A673 (cell line): ENCODE data around the gene A4GALT. TPM values are rescaled to one million over a fixed set of nuclear protein-coding genes. Genes with fewer than 3 reads are reported as not detected.
"Not testable (repeated sequence)": the region's sequence is repeated elsewhere in the genome, so short reads cannot be mapped to it uniquely, and the experiment has no call there.

ENCODE experiments used
- BruUV-seq: library from RNA; stranded (reverse); fragments of 400-500 nt; replicated peaks from 2 replicates; lab custom pipeline; 2021; lab: Mats Ljungman, UMichigan
- CTCF ChIA-PET: fragments of 300-600 bp; sonication (Branson Sonifier 250); formaldehyde crosslinking; loops from one replicate; lab custom pipeline; 2022; ENCODE audit warnings: antibody characterized with exemption; lab: Charles Lee
- POLR2A ChIA-PET: fragments of 300-600 bp; sonication (Branson Sonifier 250); formaldehyde crosslinking; loops from one replicate; lab custom pipeline; 2022; ENCODE audit warnings: antibody characterized with exemption; ENCODE audit not compliant: low non-redundant PET; lab: Charles Lee
- DNase-seq: peaks from one replicate; pipeline ENCODE4 v3.0.0-alpha.2; 2015; ENCODE audit warnings: low spot score
- H3K27ac ChIP-seq: fragments of 200-600 bp; sonication (generic); 2 replicates; pipeline ENCODE4 v1.5.1; 2016; ENCODE audit warnings: mixed run types, low read depth, mild to moderate bottlenecking, mixed read lengths, antibody characterized with exemption, low read length; ENCODE audit not compliant: poor library complexity, severe bottlenecking
- H3K27me3 ChIP-seq: fragments of 200-600 bp; sonication (generic); replicated peaks from 2 replicates; pipeline ENCODE4 v1.6.1; 2017; ENCODE audit warnings: mixed run types, low read depth, mild to moderate bottlenecking, mixed read lengths, antibody characterized with exemption, low read length; ENCODE audit not compliant: insufficient read depth, poor library complexity
- H3K36me3 ChIP-seq: fragments of 200-600 bp; sonication (generic); 2 replicates; pipeline ENCODE4 v1.6.1; 2016; ENCODE audit warnings: mixed run types, mild to moderate bottlenecking, mixed read lengths, antibody characterized with exemption, low read length; ENCODE audit not compliant: insufficient read depth, poor library complexity, severe bottlenecking
- H3K4me1 ChIP-seq: fragments of 200-600 bp; sonication (generic); 2 replicates; pipeline ENCODE4 v1.6.1; 2017; ENCODE audit warnings: mixed run types, mild to moderate bottlenecking, mixed read lengths, antibody characterized with exemption, low read length; ENCODE audit not compliant: insufficient read depth, poor library complexity, severe bottlenecking
- H3K4me3 ChIP-seq: fragments of 200-600 bp; sonication (generic); 2 replicates; pipeline ENCODE4 v1.5.1; 2016; ENCODE audit warnings: low read depth, mixed run types, mild to moderate bottlenecking, mixed read lengths, low read length; ENCODE audit not compliant: poor library complexity, severe bottlenecking
- H3K9me3 ChIP-seq: fragments of 200-600 bp; sonication (generic); 2 replicates; pipeline ENCODE4 v1.6.1; 2016; ENCODE audit warnings: mixed run types, low read depth, mild to moderate bottlenecking, mixed read lengths, antibody characterized with exemption, low read length; ENCODE audit not compliant: poor library complexity, severe bottlenecking
- CTCF ChIP-seq: fragments of 300-800, 200-600 bp; sonication (generic); conservative IDR thresholded peaks from 2 replicates; pipeline ENCODE4 v1.5.1; 2017; ENCODE audit warnings: low read depth, mild to moderate bottlenecking, antibody characterized with exemption, low read length, moderate library complexity, mixed read lengths
- EZH2 ChIP-seq: fragments of 200-600 bp; sonication (generic); IDR thresholded peaks from 2 replicates; pipeline ENCODE4 v1.6.1; 2017; ENCODE audit warnings: borderline replicate concordance, low read depth, mild to moderate bottlenecking, mixed read lengths, antibody characterized with exemption, low read length; ENCODE audit not compliant: poor library complexity, severe bottlenecking
- intact Hi-C: fragments of 100-400 bp; cut with micrococcal nuclease; formaldehyde crosslinking; loops from one replicate; pipeline ENCODE4 v1.10.0; 2022; ENCODE audit not compliant: unreplicated experiment
- total RNA-seq: library from RNA; stranded (reverse); gene quantifications from 2 replicates; pipeline ENCODE4 v1.2.3, GENCODE V29; 2021

Gene A4GALT
- total RNA-seq, 1 experiment from 2014 or later, result 21.9 TPM

DNA sequence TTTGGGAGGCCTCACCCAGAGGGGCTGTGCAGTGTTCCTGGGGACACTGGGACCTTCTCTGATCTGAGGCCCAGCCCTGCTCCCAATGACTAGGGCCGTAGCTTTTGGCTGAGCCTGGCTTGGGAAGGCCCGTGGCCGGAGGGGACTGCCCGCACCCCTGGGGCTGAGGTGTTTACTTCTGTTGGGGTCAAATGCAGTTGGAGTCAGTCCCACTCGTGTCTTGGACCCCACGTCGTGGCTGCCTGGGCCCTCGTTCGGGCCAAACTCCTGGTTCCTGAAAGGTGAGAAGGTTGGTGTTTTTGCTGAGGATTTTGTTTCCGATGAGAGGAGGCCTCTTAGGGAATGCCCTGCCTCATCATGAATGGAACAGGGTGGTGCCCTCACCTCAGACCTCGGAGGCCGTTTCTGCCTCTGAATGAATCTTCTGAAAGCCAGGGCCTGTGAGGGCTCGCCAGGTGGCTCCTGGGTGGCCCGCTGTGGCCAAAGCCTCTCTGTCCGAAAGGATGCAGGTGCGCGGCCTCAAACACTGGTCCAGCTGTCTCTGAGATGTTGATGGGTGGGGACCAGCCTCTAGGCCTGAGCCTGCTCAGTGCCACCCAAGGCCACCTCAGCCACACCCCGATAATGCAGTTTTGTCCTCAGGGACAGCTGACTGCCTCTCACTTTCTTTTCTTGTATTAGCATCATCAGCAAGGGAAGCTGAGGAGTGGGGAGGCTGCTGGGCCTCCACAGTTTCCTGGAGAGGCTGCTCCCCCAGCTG lies 40.3 kb upstream of the A4GALT start:
- Histone ChIP-seq H3K36me3 (no peaks in the 10 kb centered on the region), H3K9me3 (no peaks in the 10 kb centered on the region), H3K4me1 (no peaks in the 10 kb centered on the region), H3K4me3 (no peak overlapping the region), H3K27ac (no peak overlapping the region), H3K27me3 (no peaks in the 10 kb centered on the region)
- CTCF ChIA-PET, result no interaction called here
- BruUV-seq, result no TSS peak
- DNase-seq, result no peak
- POLR2A ChIA-PET, result no interaction called here
- intact Hi-C loops, result no loop called here
- TF ChIP-seq EZH2 (no peak), CTCF (no peak)

- Histone ChIP-seq H3K27me3 (no peaks in the 10 kb centered on the region), H3K9me3 (no peaks in the 10 kb centered on the region), H3K36me3 (no peaks in the 10 kb centered on the region), H3K4me3 (no peak overlapping the region), H3K27ac (no peak overlapping the region), H3K4me1 (no peaks in the 10 kb centered on the region)
- TF ChIP-seq CTCF, result no peak
- no peak for TF ChIP-seq EZH2
- POLR2A ChIA-PET, result no interaction called here
- DNase-seq, result no peak
- intact Hi-C loops, result no loop called here
- CTCF ChIA-PET, result no interaction called here
- no TSS peak for BruUV-seq
Observed at GRCh38 chr22:42758931-42759629, 38.4 kb upstream of the A4GALT start.

DNA sequence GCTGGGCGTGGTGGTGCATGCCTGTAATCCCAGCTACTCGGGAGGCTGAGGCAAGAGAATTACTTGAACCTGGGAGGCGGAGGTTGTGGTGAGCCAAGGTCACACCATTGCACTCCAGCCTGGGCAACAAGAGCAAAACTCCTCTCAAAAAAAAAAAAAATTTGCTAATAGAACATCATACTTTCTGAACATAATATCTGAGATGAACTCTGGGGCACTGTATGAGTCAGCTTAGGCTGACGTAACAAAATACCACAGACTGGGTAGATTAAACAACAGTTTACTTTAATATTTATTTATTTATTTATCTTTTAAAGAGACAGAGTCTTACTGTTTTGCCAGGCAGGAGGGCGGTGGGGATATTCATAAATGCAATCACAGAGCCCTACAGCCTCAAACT lies 34.9 kb upstream of the A4GALT start:
- CTCF ChIA-PET, BruUV-seq, DNase-seq: not testable (repeated sequence)

GRCh38 chr22:42755121-42755520 lies 34.5 kb upstream of the A4GALT start:
- H3K27me3 ChIP-seq, POLR2A ChIA-PET, H3K27ac ChIP-seq, H3K9me3 ChIP-seq, BruUV-seq, intact Hi-C loops, CTCF ChIA-PET, H3K4me1 ChIP-seq, H3K36me3 ChIP-seq, DNase-seq, H3K4me3 ChIP-seq: not testable (repeated sequence)

More for the DNA sequence above, 34.9 kb upstream of the A4GALT start:
- H3K4me1 ChIP-seq, intact Hi-C loops, H3K36me3 ChIP-seq, H3K27ac ChIP-seq, H3K9me3 ChIP-seq, H3K27me3 ChIP-seq, POLR2A ChIA-PET, H3K4me3 ChIP-seq: not testable (repeated sequence)
